ENCODE results near the gene MAN2C1.

The MAN2C1 gene

GRCh38 chr15:75364881-75365280 is 3.5 kb downstream of the MAN2C1 start:
- Histone ChIP-seq H3F3A (ENCODE audit: insufficient read depth) (peaks cover 14% of the 10 kb centered on the region), H3K4me3 (ENCODE audit: insufficient read depth, low read length, poor library complexity, severe bottlenecking) (no peak overlapping the region), H3K9ac (ENCODE audit: low read length) (no peak overlapping the region), H3K79me2 (ENCODE audit: insufficient read depth, low read length) (no peaks in the 10 kb centered on the region), H3K9me3 (ENCODE audit: insufficient read depth, low read length) (no peaks in the 10 kb centered on the region), H3K4me2 (ENCODE audit: low read depth, low read length, poor library complexity, severe bottlenecking) (no peak overlapping the region), H3K27me3 (ENCODE audit: low read length) (no peaks in the 10 kb centered on the region), H3K36me3 (ENCODE audit: low read length) (no peaks in the 10 kb centered on the region), H3K27ac (ENCODE audit: low read depth, low read length) (no peak overlapping the region), H4K20me1 (ENCODE audit: low read depth, low read length) (no peaks in the 10 kb centered on the region), H3K9me2 (replicated peaks; ENCODE audit: insufficient read depth, low read length) (no peaks in the 10 kb centered on the region), H2AFZ (ENCODE audit: low read depth, low read length, severe bottlenecking) (no peak overlapping the region)
- TF ChIP-seq EZH2phosphoT487 (conservative IDR thresholded peaks at IDR 0.05; ENCODE audit: low read length) (no peak), CTCF (IDR thresholded peaks at IDR 0.05; ENCODE audit: insufficient read depth, low read length, poor library complexity, severe bottlenecking) (no peak)

DNA sequence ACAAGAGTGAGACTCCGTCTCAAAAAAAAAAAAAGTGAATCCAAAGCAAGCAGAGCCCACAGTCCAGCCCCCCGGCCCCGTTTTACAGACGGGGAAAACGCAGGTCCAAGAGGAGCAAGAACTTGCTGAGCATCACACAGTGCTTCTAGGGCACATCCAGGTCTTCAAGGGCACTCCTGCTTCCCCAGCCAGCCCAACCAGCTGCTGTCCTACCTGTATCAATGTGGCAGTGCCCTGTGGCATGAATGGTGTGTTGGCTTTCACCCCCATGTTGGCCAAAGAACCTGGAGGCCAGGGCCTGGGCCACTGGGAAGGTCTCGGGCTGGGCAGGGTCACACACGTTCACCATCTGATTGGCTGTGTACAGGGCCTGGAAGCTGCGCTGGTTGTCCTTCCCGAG is 4.6 kb downstream of the MAN2C1 start:
- H3K27ac ChIP-seq (ENCODE audit: low read depth, low read length): no peak overlapping the region
- no peaks in the 10 kb centered on the region for H3K79me2 ChIP-seq (ENCODE audit: insufficient read depth, low read length)
- H3K27me3 ChIP-seq (ENCODE audit: low read length): no peaks in the 10 kb centered on the region
- H3K36me3 ChIP-seq (ENCODE audit: low read length): no peaks in the 10 kb centered on the region
- H4K20me1 ChIP-seq (ENCODE audit: low read depth, low read length): no peaks in the 10 kb centered on the region
- H3K4me2 ChIP-seq (ENCODE audit: low read depth, low read length, poor library complexity, severe bottlenecking): no peak overlapping the region
- H3K4me3 ChIP-seq (ENCODE audit: insufficient read depth, low read length, poor library complexity, severe bottlenecking): no peak overlapping the region
- H3K9me3 ChIP-seq (ENCODE audit: insufficient read depth, low read length): no peaks in the 10 kb centered on the region
- H3K9ac ChIP-seq (ENCODE audit: low read length): no peak overlapping the region
- H2AFZ ChIP-seq (ENCODE audit: low read depth, low read length, severe bottlenecking): no peak overlapping the region
- peaks cover 3% of the 10 kb centered on the region for H3F3A ChIP-seq (ENCODE audit: insufficient read depth)
- no peaks in the 10 kb centered on the region for H3K9me2 ChIP-seq (replicated peaks; ENCODE audit: insufficient read depth, low read length)
- no peak for TF ChIP-seq EZH2phosphoT487 (conservative IDR thresholded peaks at IDR 0.05; ENCODE audit: low read length)
- no peak for TF ChIP-seq CTCF (IDR thresholded peaks at IDR 0.05; ENCODE audit: insufficient read depth, low read length, poor library complexity, severe bottlenecking)

DNA sequence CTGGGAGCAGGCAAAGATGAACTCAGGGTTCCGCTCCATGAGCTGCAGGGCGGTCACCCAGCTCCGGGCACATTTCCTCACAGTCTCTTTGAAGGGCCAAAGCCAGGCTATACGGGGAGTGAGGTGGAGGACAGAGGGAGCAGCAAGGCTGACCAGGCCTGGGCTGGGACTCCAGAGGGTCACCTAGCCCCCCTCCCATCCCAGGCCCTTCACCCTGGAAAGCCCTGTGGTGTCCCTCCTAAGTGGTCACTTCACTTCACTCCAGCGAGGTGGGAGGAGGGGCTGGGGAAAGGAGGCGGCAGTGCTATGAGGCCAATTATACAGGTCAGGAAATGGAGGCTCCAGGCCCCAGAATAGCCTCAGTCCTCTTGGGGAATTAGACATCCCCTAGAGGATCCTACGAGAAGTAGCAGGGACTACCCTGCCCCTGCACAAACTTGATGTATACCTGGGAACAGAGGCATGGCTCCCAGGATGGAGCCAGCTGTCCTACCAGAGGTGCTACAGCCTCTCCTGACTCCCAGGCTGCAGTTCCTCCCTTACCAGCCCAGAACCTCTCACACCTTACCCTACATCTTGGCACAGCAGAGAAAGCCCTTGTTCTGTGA is 5.7 kb downstream of the MAN2C1 start:
- Histone ChIP-seq H3K27ac (ENCODE audit: low read depth, low read length) (no peak overlapping the region), H3K36me3 (ENCODE audit: low read length) (no peaks in the 10 kb centered on the region), H3K79me2 (ENCODE audit: insufficient read depth, low read length) (no peaks in the 10 kb centered on the region), H3F3A (ENCODE audit: insufficient read depth) (no peaks in the 10 kb centered on the region), H3K9me2 (replicated peaks; ENCODE audit: insufficient read depth, low read length) (no peaks in the 10 kb centered on the region), H4K20me1 (ENCODE audit: low read depth, low read length) (no peaks in the 10 kb centered on the region), H3K4me2 (ENCODE audit: low read depth, low read length, poor library complexity, severe bottlenecking) (no peak overlapping the region), H3K9ac (ENCODE audit: low read length) (no peak overlapping the region), H3K4me3 (ENCODE audit: insufficient read depth, low read length, poor library complexity, severe bottlenecking) (no peak overlapping the region), H3K27me3 (ENCODE audit: low read length) (no peaks in the 10 kb centered on the region), H2AFZ (ENCODE audit: low read depth, low read length, severe bottlenecking) (no peak overlapping the region), H3K9me3 (ENCODE audit: insufficient read depth, low read length) (no peaks in the 10 kb centered on the region)
- TF ChIP-seq EZH2phosphoT487 (conservative IDR thresholded peaks at IDR 0.05; ENCODE audit: low read length) (no peak), CTCF (IDR thresholded peaks at IDR 0.05; ENCODE audit: insufficient read depth, low read length, poor library complexity, severe bottlenecking) (no peak)
